GM18508 (cell line): ENCODE results near the gene SPAM1.
"Not testable (repeated sequence)": the region's sequence is repeated elsewhere in the genome, so short reads cannot be mapped to it uniquely, and the experiment has no call there.

ENCODE experiments used
- ATAC-seq: cut with Tn5 transposase; IDR thresholded peaks from one replicate; pipeline ENCODE4 v1.9.1; 2021; ENCODE audit warnings: moderate number of reproducible peaks; ENCODE audit not compliant: insufficient read depth, unreplicated experiment

Gene SPAM1

DNA sequence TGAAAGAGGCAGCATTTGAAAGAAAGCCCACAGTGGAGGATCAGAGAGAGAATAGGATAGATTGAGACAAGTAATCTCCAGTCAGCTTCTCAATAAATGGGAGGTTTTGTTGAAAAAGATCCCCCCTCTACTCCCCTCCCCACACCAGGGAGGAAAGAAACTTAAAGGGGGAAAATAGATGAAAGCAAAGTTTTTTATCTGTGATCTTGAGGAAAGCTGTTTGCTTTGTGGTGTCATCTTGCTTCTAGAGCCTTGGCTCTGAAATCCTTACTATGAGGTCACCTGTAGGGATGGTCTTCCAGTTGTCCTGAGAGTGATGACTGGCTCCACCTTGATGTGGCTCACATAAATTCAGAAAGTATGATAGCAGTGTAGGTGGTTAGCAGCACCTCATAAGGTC lies at the start of gene SPAM1:
Gene SPAM1, plus strand, starts transcription at position 301 of the 400 bp plus-strand sequence. CDS start 28,330 bp downstream, outside the sequence.
- no peak for ATAC-seq

GRCh38 chr7:123876557-123877256 lies 48.3 kb upstream of the SPAM1 start:
- no peak for ATAC-seq

- ATAC-seq, result no peak
These were observed 45.4 kb upstream of the SPAM1 start for GRCh38 chr7:123879628-123880027.

DNA sequence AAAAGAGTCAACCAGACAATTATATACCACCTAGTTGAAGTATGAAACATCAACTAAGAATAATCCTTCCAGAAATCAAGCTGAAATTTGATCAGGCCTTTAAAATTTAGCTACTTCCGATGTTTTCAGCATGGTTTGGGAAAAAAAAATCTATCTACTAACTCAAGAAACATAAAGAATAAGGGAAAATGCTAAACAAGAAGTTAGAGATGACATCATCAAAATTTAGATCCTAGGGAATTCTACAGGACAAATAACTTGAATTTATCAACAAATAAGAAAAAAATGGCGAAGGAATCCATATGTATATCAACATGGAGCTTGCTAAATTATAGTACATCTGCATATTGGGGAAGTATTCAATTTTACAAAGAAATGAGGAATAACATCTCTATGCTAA lies 43.7 kb upstream of the SPAM1 start:
- no peak for ATAC-seq

GRCh38 chr7:123883154-123883553 lies 41.9 kb upstream of the SPAM1 start:
- ATAC-seq, result no peak

DNA sequence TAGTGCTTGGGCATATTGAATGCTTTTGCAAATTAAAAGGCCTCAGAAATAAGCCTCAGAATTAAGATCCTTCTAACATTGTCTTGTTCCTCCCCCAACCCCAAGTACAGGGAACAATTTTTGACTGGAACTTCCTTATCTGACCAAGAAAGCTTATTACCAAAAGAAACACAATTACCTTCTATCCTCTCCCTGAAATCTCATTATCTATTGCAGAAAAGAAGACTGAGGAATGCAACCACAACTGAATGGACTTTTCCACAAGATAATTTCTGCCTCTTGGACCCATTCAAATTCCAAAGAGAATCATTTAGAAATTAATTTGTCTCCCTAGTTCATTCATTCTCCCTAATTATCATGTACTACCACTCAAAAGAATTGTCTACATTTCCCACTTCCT lies 36.8 kb upstream of the SPAM1 start:
- no peak for ATAC-seq

DNA sequence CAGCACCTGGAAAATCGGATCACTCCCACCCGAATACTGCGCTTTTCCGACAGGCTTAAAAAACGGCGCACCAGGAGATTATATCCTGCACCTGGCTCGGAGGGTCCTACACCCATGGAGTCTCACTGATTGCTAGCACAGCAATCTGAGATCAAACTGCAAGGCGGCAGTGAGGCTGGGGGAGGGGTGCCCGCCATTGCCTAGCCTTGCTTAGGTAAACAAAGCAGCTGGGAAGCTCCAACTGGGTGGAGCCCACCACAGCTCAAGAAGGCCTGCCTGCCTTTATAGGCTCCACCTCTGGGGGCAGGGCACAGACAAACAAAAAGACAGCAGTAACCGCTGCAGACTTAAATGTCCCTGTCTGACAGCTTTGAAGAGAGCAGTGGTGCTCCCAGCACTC lies 30.3 kb upstream of the SPAM1 start:
- not testable (repeated sequence) for ATAC-seq

- ATAC-seq, result no peak
These were observed 23.9 kb upstream of the SPAM1 start for GRCh38 chr7:123901101-123901500.

GRCh38 chr7:123905714-123906113 lies 19.3 kb upstream of the SPAM1 start:
- ATAC-seq, result no peak

GRCh38 chr7:123916240-123916724 lies 8.8 kb upstream of the SPAM1 start:
- no peak for ATAC-seq

- no peak for ATAC-seq
These were observed 7.2 kb upstream of the SPAM1 start for GRCh38 chr7:123917878-123918277.

DNA sequence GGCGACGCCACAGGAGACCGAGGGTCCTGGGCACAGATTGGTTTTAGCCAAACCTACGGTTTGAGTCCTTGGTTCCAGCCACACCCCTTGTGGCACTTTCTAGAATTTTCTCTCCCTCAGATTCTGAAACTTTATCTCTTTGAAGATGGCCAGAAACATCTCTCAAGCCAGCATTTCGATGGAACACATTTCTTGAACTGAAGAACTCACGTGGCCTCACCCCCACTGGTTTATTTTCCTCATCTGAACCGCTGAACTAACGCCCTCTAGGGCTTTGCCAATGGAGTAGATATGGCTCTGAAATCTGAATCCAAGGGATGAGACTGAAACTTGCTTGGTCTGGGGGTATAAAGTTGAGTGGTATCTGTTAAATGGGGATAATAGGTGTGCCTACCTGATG lies 6.7 kb upstream of the SPAM1 start:
- no peak for ATAC-seq

- ATAC-seq, result no peak
These were observed 1.4 kb upstream of the SPAM1 start for GRCh38 chr7:123923599-123923998.

GRCh38 chr7:123929107-123929506 lies 4.1 kb downstream of the SPAM1 start:
- ATAC-seq, result no peak

DNA sequence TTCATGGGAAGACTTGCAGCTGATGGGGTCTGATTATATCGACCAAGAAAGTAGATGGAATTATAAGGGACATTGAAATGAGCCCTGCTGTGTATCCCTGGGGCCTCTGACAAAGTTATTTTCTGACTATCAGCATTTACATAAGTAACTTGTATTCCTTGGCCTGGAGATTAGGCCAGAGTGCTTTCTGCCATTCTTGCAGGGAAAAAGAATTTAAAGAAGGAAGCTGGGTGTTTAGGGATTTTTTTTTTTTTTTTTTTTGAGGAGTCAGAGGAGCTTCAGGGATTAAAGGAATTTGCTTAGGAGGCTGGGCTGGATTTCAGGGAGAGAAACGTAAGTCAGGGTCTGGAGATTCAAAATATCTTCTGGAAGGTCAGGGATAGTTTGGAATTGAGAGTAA lies 4.6 kb downstream of the SPAM1 start:
- no peak for ATAC-seq

GRCh38 chr7:123935436-123936381 lies 10.7 kb downstream of the SPAM1 start:
- ATAC-seq, result no peak

GRCh38 chr7:123936388-123936787 lies 11.3 kb downstream of the SPAM1 start:
- ATAC-seq, result no peak

GRCh38 chr7:123939784-123940183 lies 14.7 kb downstream of the SPAM1 start:
- ATAC-seq, result no peak

GRCh38 chr7:123941391-123942180 lies 16.5 kb downstream of the SPAM1 start:
- no peak for ATAC-seq

DNA sequence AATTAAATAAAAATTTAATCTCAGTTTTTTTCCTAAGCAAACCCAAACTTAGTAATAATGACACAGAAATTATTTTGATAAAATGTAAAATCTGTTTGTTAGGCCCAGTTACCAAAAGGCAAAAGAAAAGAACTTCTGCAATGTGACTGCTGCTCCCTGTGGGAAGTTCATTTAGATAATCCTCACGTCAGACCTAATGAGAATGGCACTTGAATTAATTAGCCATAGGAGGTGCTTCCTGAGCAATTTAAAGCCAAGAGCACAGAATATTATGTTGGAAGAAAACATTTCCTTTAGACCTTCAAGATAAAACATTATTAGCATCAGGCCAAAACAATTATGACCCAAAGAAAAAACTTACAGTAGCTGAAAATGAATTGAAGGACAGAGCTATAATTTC lies 19.4 kb downstream of the SPAM1 start:
- ATAC-seq, result no peak

DNA sequence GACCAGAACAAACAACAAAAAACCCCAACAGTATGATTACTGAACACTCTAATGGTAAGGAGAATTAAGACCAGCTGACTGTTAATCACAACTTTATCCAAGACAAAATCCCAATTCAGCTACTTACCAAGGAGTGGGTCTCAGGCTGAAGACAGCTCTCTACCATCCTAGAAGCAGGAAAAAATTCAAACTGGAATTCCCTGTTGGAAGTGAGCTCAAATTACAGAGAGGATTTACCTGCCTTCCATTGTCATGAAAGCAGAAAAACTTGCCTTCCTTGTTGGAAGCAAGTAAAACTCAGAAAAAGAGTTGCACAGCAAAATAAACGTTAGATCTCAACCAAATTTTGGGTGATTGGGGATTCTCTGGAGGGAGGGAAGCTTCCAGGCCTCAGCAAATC lies 20.9 kb downstream of the SPAM1 start:
- no peak for ATAC-seq
